ENCODE results near the gene ARHGEF7.

ARHGEF7 gene

GRCh38 chr13:111315347-111315995 is 200.4 kb downstream of the ARHGEF7 start:
- no peak for DNase-seq

GRCh38 chr13:111316161-111316730 is 201.1 kb downstream of the ARHGEF7 start:
- DNase-seq = no peak

GRCh38 chr13:111317042-111317550 is 202.0 kb downstream of the ARHGEF7 start:
- DNase-seq = no peak

- no peak for DNase-seq
Measured at GRCh38 chr13:111317571-111318345, 202.6 kb downstream of the ARHGEF7 start.

GRCh38 chr13:111318386-111318785 is 203.3 kb downstream of the ARHGEF7 start:
- DNase-seq = no peak

GRCh38 chr13:111319521-111319920 is 204.4 kb downstream of the ARHGEF7 start:
- DNase-seq = no peak

GRCh38 chr13:111319998-111320911 is 205.1 kb downstream of the ARHGEF7 start, which contains the start of gene TEX29:
Gene TEX29 (plus strand): TSS chr13:111320642. CDS start chr13:111320891, 249 bp downstream.
- DNase-seq = no peak

GRCh38 chr13:111322001-111322915 is 207.1 kb downstream of the ARHGEF7 start:
- DNase-seq = no peak

GRCh38 chr13:111322916-111323331 is 207.8 kb downstream of the ARHGEF7 start:
- DNase-seq = no peak

- no peak for DNase-seq
Measured at GRCh38 chr13:111323549-111323948, 208.4 kb downstream of the ARHGEF7 start.

GRCh38 chr13:111323950-111324651 is 209.0 kb downstream of the ARHGEF7 start:
- DNase-seq = no peak

GRCh38 chr13:111324736-111325135 is 209.6 kb downstream of the ARHGEF7 start:
- DNase-seq = no peak

- DNase-seq = no peak
Measured at GRCh38 chr13:111325146-111325890, 210.2 kb downstream of the ARHGEF7 start.

GRCh38 chr13:111325941-111326620 is 211.0 kb downstream of the ARHGEF7 start:
- DNase-seq = no peak

- no peak for DNase-seq
Measured at GRCh38 chr13:111326621-111326965, 211.5 kb downstream of the ARHGEF7 start.

- DNase-seq = no peak
Measured at GRCh38 chr13:111326981-111327642, 212.0 kb downstream of the ARHGEF7 start.

GRCh38 chr13:111327730-111328573 is 212.8 kb downstream of the ARHGEF7 start:
- no peak for DNase-seq
